Coronary artery (tissue), 2 donors: ENCODE results near the gene RRP12.

Experiments used
- DNase-seq: peaks from one replicate; pipeline ENCODE4 v3.0.0-alpha.2; 2017; ENCODE audit warnings: low spot score
- H3K27ac ChIP-seq, 2 donors: fragments of 200-600 bp; sonication (generic); one replicate each; pipeline ENCODE4 v1.5.1; 2016 to 2019
- H3K4me3 ChIP-seq: fragments of 200-600 bp; sonication (generic); 2 replicates; pipeline ENCODE4 v1.5.1; 2016; ENCODE audit warnings: mild to moderate bottlenecking, moderate library complexity
- TF ChIP-seq, protein P1 (sequence below): fragments of 200-600 bp; sonication (generic); IDR thresholded peaks from one replicate; pipeline ENCODE4 v1.5.1; 2019; ENCODE audit warnings: antibody characterized with exemption

The RRP12 gene

DNA sequence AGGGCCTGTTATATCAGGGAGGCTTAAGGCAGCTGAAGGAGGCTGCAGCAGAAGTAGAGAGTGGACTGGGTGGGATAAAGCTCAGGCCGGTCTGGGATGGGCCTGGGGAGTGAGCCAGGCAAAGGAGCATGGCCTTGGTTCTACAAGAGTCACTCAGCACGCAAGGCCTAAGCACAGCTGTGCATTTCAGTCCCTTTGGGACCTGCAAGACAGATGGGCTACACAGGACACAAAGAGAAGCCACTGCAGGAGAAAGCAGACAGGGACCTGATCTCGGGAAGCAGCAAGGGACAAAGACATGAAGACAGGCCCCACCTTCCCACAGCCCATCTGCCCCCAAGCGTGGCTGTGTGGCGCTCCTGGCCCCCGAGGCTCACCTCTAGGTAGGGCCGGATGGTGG lies 29.4 kb downstream of the RRP12 start:
- DNase-seq: no peak
- no peak overlapping the region for H3K27ac ChIP-seq
- no peak overlapping the region for H3K4me3 ChIP-seq
- TF ChIP-seq, protein P1, sequence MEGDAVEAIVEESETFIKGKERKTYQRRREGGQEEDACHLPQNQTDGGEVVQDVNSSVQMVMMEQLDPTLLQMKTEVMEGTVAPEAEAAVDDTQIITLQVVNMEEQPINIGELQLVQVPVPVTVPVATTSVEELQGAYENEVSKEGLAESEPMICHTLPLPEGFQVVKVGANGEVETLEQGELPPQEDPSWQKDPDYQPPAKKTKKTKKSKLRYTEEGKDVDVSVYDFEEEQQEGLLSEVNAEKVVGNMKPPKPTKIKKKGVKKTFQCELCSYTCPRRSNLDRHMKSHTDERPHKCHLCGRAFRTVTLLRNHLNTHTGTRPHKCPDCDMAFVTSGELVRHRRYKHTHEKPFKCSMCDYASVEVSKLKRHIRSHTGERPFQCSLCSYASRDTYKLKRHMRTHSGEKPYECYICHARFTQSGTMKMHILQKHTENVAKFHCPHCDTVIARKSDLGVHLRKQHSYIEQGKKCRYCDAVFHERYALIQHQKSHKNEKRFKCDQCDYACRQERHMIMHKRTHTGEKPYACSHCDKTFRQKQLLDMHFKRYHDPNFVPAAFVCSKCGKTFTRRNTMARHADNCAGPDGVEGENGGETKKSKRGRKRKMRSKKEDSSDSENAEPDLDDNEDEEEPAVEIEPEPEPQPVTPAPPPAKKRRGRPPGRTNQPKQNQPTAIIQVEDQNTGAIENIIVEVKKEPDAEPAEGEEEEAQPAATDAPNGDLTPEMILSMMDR: no peak

DNA sequence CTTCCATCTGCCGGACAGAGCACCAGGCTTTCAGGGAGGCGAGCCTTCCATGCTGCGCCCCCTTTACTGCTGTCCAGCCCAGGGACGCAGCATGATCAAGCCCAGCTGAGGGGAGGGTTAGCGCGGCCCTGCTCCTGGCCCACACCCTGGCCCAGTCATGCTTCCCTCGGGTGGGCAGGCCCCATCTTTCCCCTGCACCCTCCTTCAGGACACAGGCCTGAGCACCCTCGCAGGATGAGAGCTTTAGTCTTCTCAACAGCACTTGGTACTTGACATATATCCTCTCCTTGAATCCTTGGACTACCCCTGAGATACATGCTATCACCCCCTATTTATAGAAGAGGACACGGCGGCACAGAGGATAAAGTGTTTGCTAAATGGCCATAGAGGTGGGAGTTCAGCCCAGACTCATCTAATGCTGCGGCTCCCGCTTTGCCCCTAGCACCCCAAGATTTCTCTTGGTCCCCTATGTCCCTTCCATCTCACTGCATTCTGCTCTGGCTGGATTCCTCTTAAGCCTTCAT lies 34.0 kb downstream of the RRP12 start:
- TF ChIP-seq, protein P1: no peak
- no peak overlapping the region for H3K27ac ChIP-seq
- H3K4me3 ChIP-seq: no peak overlapping the region
- no peak for DNase-seq

DNA sequence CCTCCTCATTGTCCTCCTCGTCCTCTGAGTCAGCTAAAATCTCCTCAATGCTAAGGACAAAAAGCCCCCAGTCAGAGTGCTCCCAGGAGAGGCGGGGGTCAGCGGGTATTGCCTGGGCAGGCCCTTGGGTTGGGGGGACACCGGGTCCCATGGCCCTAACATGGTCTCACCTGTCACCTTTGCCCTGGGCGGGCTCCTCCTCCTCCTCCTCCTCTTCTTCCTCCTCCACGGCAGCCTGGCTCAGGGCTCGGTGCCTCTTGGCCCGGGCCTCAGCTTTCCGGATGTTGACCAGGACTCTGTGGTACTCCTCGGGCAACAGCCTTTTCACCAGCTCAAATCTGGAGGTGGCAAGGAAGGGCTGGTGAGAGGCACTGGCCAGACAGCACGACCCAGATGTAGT lies 34.6 kb downstream of the RRP12 start:
- Histone ChIP-seq H3K4me3 (no peak overlapping the region), H3K27ac (peak overlapping the region in 1 of 2 donors; percentile 69)
- TF ChIP-seq, protein P1: no peak
- no peak for DNase-seq

DNA sequence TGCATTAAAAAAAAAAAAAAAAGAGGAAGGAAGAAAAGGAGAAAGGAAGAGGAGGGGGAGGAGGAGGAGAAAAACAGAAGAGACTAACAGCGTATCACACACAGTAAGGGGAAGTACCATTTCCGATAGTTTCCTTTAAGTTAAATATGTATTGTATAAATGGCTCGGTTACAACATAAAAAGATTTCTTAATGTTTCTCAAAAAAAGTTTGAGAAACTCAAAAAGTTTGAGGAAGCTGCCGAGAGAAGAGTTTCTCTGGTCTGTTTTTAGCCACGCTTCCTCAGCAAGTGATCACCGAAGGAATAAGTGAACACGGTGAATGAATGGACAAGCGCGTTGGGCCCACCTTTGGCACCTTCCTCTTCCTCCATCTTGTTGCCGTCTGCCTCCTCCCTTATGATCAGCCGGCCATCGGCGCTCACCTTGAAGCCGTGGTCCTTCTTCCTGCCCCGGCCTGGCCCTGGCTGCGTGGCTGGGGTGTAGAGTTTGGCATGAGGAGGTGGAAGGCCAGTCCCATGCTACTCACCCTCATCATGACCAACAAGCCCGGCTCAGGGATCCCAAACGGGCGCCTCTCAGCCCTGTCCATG lies 35.3 kb downstream of the RRP12 start:
- no peak for DNase-seq
- Histone ChIP-seq H3K4me3 (no peak overlapping the region), H3K27ac (peak overlapping the region in 1 of 2 donors; percentile 69)
- TF ChIP-seq, protein P1: no peak

DNA sequence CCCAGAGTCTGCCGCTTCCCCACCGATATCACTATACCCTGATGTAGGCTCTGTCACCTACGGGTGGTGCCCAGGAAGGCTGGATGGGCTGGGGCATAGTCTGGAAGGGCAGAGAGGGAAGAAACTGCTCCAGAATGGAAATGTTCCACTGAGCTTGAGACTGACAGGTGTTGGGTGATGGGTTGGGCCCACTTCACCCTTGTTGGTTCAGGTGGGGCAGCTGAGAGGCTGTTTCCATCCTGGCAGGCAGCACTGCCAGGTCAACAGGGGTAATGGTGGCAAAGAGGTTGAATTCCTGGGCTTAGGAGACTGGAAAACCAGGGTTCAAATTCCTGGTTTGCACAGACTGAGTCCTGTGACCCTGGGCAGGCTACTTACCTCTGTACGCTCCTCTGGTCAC lies 38.1 kb downstream of the RRP12 start:
- DNase-seq: no peak
- TF ChIP-seq, protein P1: no peak
- no peak overlapping the region for H3K27ac ChIP-seq
- no peak overlapping the region for H3K4me3 ChIP-seq

DNA sequence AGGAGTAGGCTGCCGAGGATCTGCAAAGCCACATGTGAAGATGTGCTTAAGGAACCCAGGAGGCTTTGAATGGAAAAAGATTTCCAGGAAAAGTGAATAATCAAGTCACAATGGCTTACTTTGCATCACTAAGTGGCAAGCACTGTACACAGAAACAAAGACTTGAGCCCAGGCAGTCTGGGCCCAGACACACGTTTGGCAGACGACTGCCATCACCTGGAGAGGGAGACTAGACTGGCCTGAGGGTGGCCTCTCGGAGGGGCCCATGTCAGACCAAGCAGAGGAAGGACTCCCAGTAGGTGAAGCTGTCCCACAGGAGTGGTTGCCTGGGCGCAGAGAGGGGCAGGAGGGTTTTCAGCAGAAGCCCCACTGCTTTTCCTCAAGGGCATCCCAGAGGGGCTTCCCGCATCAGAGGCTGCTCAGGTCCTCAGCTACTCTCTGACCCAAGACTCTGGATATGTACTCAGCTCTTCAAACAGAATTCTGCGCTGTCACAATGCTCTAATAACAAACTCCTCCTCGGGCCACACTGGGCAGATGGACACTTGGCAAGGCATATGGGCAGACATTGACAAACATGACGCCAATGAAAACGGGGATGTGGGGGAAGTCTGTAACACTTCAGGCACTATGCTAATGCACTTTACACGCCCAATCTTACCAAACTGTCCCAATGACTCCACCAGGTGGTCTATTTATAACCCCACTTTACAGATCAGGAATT lies 38.7 kb downstream of the RRP12 start:
- Histone ChIP-seq H3K27ac (no peak overlapping the region), H3K4me3 (no peak overlapping the region)
- TF ChIP-seq, protein P1: no peak
- no peak for DNase-seq

DNA sequence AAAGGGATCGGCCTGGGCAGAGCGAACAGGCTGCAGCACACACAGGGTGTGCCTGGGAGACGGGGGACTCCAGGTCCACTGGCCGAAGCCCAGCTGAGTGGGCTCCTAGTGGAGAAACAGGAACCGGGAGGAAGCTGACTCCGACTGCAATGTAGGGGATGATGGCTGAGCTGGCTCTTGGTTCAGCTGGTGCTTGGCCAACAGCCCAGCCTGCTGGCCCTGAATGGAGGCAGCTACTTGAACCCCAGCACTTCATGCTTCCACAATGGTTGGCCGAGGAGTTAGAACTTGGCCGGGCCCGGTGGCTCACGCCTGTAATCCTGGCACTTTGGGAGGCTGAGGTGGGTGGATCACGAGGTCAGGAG lies 39.6 kb downstream of the RRP12 start:
- no peak overlapping the region for H3K4me3 ChIP-seq
- TF ChIP-seq, protein P1: no peak
- H3K27ac ChIP-seq: no peak overlapping the region
- no peak for DNase-seq
